ENCODE results near the gene UCN.
"Not testable (repeated sequence)": the region's sequence is repeated elsewhere in the genome, so short reads cannot be mapped to it uniquely, and the experiment has no call there.

Gene UCN

GRCh38 chr2:27308359-27308881 is at the start of gene UCN:
Gene UCN, minus strand, starts transcription at chr2:27308445. Its CDS starts 550 bp downstream, at chr2:27307895.
- no peak for DNase-seq

- DNase-seq = peak; percentile 94
Observed at GRCh38 chr2:27356382-27357181, 48.3 kb upstream of the UCN start, which contains the start of gene GTF3C2. Gene GTF3C2, minus strand, starts transcription at chr2:27356764. Its CDS starts 13,210 bp downstream, at chr2:27343554.

- DNase-seq = no peak
Observed at GRCh38 chr2:27356056-27356381, 47.8 kb upstream of the UCN start.

- DNase-seq = no peak
Observed at GRCh38 chr2:27354597-27354927, 46.3 kb upstream of the UCN start.

GRCh38 chr2:27353762-27354596 is 45.7 kb upstream of the UCN start:
- DNase-seq = no peak

GRCh38 chr2:27353386-27353761 is 45.1 kb upstream of the UCN start:
- not testable (repeated sequence) for DNase-seq

GRCh38 chr2:27351802-27352598 is 43.8 kb upstream of the UCN start:
- DNase-seq = peak; percentile 19

- no peak for DNase-seq
Observed at GRCh38 chr2:27350106-27350693, 42.0 kb upstream of the UCN start.

GRCh38 chr2:27347641-27348040 is 39.4 kb upstream of the UCN start:
- no peak for DNase-seq

- DNase-seq = no peak
Observed at GRCh38 chr2:27336173-27336572, 27.9 kb upstream of the UCN start.

- DNase-seq = no peak
Observed at GRCh38 chr2:27335311-27335710, 27.1 kb upstream of the UCN start.

- no peak for DNase-seq
Observed at GRCh38 chr2:27324720-27325119, 16.5 kb upstream of the UCN start.

GRCh38 chr2:27323596-27324285 is 15.5 kb upstream of the UCN start:
- no peak for DNase-seq

- DNase-seq = peak; percentile 88
Observed at GRCh38 chr2:27322766-27323595, 14.7 kb upstream of the UCN start, which contains the start of gene MPV17. Gene MPV17, minus strand, starts transcription at chr2:27323097. Its CDS starts 580 bp downstream, at chr2:27322517.

GRCh38 chr2:27322301-27322765 is 14.1 kb upstream of the UCN start:
- peak; percentile 18 for DNase-seq

GRCh38 chr2:27320958-27321543 is 12.8 kb upstream of the UCN start:
- DNase-seq = no peak

- DNase-seq = not testable (repeated sequence)
Observed at GRCh38 chr2:27319839-27320238, 11.6 kb upstream of the UCN start.

- no peak for DNase-seq
Observed at GRCh38 chr2:27316655-27317412, 8.6 kb upstream of the UCN start.

- DNase-seq = no peak
Observed at GRCh38 chr2:27315122-27315521, 6.9 kb upstream of the UCN start.

GRCh38 chr2:27314709-27315108 is 6.5 kb upstream of the UCN start:
- DNase-seq = no peak

Measured in CD4-positive, alpha-beta T cell treated with Interleukin-21 for 1 hour (primary cell).